Measurements from ENCODE around the gene POLR2A.
A peak's percentile ranks its signal among the peaks of the same experiment; 100 is the strongest.
"Not testable (repeated sequence)": the region's sequence is repeated elsewhere in the genome, so short reads cannot be mapped to it uniquely, and the experiment has no call there.

Gene POLR2A

DNA sequence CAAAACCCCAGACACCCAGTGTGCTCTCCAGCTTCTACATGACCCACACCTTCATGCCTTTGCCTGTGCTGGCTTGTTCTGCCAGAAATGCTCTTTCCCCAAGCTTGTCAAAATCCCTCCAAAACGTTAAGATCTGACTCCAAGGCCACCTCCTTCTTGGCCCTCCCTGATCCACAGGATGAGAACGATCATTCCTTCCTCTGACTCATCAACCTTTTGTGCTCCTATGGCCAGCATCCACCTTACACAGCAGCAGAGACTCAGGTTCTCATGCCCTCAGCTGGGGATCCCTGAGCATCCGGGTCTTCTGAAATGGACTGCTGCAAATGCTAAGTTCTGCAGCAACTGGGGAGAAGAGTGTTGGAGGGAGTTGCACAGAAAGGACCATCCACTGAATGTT, 7.7 kb upstream of the POLR2A start:
- DNase-seq (ENCODE audit: low read depth) = no peak
- TF ChIP-seq, protein P1, sequence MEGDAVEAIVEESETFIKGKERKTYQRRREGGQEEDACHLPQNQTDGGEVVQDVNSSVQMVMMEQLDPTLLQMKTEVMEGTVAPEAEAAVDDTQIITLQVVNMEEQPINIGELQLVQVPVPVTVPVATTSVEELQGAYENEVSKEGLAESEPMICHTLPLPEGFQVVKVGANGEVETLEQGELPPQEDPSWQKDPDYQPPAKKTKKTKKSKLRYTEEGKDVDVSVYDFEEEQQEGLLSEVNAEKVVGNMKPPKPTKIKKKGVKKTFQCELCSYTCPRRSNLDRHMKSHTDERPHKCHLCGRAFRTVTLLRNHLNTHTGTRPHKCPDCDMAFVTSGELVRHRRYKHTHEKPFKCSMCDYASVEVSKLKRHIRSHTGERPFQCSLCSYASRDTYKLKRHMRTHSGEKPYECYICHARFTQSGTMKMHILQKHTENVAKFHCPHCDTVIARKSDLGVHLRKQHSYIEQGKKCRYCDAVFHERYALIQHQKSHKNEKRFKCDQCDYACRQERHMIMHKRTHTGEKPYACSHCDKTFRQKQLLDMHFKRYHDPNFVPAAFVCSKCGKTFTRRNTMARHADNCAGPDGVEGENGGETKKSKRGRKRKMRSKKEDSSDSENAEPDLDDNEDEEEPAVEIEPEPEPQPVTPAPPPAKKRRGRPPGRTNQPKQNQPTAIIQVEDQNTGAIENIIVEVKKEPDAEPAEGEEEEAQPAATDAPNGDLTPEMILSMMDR (conservative IDR thresholded peaks at IDR 0.05; ENCODE audit: low read depth, low read length) = no peak

DNA sequence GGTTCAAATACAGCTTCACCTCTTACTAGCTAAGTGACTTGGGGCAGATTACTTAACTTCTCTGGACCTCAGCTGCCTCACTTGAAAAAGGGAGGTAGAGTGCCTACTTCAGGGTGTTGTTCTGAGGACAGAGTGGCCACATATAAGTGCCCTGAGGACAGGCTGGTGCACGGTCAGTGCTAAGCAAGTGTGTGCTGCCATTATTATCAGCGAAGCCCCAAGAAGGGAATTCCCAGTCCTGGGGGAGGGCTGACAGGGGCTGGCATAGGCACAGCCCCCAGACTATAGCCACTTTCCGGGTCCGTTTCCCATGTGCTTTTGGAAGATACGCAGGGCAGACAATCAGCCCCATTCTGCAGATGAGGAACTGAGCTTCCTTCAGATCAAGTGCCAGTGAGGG, 7.2 kb upstream of the POLR2A start:
- peak overlapping the region; percentile 62 for H3K4me3 ChIP-seq (ENCODE audit: low read length)
- DNase-seq (ENCODE audit: low read depth) = no peak
- TF ChIP-seq, protein P1 (conservative IDR thresholded peaks at IDR 0.05; ENCODE audit: low read depth, low read length) = no peak

More for the DNA sequence above, 7.7 kb upstream of the POLR2A start:
- H3K4me3 ChIP-seq (ENCODE audit: low read length) = no peak overlapping the region

DNA sequence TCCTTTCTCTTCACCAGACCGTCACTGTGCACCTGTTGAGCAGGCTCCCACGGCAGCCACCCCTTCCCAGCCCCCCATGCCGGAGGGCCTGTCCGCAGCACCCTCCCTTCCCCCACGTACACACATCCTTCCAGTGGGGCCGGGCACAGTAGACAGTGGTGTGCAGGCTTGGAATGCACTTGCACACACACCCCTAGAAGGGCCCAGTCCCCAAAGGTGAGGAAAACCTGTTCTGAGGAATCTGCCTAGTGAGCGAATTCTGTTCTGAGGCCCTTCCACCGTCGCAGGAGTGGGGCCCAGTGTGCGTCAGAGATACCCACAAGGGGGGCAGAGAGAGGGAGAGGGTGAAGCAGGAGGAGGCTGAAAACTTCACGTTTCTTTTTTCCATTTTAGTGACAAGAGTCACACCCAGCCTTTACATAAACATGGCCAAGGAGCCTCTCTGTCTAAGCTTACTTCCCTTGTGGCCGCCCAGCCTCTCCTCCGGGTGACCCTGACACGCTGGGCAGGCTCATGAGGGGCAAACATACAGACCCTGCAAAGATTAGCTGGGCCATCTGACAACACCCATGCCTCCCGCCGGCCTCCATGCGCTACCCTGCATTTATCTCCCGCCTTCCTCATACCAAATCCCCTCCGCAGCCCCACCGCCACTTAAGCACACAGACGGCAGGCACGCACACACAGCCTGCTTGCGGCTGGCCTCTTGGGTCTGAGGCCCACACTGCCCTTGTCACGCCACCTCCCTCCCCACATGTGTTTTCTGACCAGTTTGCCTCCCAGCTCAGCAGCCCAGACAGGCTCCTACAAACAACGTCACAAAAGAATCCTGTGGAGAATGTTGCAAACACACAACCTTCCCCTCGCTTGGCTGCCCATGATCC, 6.5 kb upstream of the POLR2A start:
- DNase-seq (ENCODE audit: low read depth) = peak; percentile 90
- TF ChIP-seq, protein P1 (conservative IDR thresholded peaks at IDR 0.05; ENCODE audit: low read depth, low read length) = no peak
- peak overlapping the region; percentile 62 for H3K4me3 ChIP-seq (ENCODE audit: low read length)

DNA sequence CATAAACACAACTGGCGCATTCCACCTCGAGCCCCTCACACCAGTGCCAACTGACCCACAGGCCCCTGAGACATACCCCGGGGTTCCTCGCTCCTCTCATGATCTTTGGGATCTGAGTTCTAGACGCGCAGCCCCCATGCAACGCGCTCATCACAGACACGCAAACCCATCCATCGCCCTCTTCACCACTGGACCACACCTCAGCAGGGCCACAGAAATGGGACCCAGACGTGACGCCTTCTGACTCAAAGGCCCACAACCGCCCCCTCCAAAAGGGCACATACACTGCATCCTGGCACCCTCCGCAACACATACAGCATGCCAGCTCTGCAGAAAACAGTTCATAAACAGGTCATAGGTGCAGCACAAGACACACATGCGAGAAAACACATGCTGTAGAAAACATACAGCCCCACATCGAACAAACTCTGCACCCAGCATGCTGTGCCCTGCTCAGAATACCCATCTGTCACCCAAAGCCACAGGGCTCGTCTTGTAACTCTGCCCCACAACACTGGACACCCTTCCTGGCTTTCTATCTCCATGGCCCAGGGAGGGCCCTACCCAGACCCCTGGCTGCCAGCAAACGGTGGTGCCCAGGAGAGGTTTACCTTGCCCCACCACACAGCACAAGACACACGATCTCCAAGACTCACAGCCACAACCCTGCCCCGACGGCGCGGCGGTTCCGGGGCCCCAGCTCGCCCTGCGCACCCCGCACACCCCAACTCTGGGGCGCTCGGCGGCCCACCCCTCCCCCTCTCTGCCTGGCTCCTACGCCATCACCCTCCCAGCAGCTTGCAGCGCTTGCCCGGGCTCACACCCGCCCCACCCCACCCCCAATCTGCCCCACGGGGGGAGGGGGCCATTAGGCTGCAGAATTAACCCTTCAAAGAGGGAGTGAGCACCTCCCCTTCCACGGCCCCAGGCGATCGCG, 5.6 kb upstream of the POLR2A start:
- DNase-seq (ENCODE audit: low read depth) = no peak
- H3K4me3 ChIP-seq (ENCODE audit: low read length) = peak overlapping the region; percentile 62
- TF ChIP-seq, protein P1 (conservative IDR thresholded peaks at IDR 0.05; ENCODE audit: low read depth, low read length) = no peak

DNA sequence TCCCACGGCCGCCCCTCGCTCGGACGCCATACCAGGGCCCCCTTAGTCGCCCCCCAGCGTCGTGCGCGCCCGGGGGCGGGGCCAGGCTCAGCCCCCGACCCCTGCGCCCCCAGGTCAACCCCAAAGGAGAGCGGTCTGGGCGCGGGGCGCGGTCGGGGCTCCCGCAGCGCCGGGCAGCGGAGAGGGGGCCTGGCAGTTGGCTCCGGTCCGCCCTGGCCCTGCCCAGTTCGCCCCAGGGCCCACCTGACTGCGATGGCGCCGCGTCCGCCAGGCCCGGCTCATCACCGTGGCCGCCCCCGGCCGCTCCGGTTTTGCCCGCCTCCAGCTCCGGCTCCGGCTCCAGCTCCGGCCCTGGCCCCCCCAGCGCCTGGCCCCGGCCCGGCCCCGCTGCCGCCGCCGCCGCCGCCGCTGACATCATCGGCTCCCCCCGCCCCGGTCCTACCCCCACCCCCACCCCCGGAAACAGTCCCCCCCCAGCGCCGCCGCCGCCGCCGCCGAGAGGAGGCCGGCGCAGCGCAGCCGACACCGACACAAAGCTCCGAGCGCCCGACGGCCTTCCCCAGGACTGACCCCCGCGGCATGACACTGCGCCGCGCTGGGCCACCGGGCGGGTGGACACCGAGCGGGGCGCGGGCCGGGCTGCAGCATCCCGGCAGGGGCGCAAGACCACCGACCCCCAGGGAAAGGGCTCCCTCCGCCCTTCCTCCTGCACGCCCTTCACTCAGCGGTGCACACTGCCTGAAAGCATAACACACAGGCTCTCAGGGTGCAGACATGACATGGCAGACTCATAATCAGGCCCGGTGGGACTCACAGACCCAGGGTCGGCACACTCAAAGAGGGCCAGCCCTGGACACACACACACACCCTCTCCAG, 4.7 kb upstream of the POLR2A start, which contains the start of gene ZBTB4:
Gene ZBTB4, minus strand, starts transcription at position 419 of the 876 bp plus-strand sequence. CDS start 12,830 bp downstream, outside the sequence.
- no peak for DNase-seq (ENCODE audit: low read depth)
- peak within 1 kb of the TSS; percentile 62 for H3K4me3 ChIP-seq (ENCODE audit: low read length)
- TF ChIP-seq, protein P1 (conservative IDR thresholded peaks at IDR 0.05; ENCODE audit: low read depth, low read length) = no peak

DNA sequence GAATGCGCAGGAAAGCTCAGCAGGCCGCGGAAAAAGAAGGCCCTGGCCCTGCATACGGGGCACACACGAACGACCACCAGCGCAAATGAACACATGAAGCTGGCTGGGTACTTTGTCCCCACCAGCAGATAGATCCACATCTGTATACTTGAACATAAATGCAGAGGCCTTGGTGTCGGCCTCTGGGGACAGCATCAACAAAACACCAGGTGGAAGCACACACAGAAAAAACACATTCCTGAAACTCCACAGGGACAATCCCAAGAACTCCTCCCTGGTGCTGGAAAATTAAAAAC, 4.1 kb upstream of the POLR2A start:
- TF ChIP-seq, protein P1 (conservative IDR thresholded peaks at IDR 0.05; ENCODE audit: low read depth, low read length) = no peak
- H3K4me3 ChIP-seq (ENCODE audit: low read length) = peak overlapping the region; percentile 52
- no peak for DNase-seq (ENCODE audit: low read depth)

DNA sequence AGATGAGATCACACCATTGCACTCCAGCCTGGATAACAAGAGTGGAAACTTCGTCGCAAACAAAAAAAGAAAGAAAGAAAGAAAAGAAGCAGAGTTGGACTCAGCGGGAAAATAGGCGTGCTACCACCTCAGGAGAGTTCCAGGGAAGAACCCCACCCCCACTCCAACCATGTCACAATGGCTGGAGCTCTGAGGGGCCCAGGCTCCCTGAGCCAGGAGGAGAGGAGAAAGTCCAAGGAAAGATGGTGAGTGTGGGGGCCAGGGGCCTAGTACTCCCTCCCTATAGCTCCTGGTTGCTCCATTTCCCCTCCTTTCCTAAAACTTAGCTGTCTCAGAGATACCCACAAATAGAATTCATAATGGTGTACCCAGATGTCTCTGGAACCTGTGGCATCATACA, 2.9 kb upstream of the POLR2A start, which contains the start of gene SLC35G6:
Gene SLC35G6, plus strand, starts transcription at position 172 of the 400 bp plus-strand sequence. Its CDS starts 71 bp downstream, at position 243.
- not testable (repeated sequence) for H3K4me3 ChIP-seq (ENCODE audit: low read length); DNase-seq (ENCODE audit: low read depth)

DNA sequence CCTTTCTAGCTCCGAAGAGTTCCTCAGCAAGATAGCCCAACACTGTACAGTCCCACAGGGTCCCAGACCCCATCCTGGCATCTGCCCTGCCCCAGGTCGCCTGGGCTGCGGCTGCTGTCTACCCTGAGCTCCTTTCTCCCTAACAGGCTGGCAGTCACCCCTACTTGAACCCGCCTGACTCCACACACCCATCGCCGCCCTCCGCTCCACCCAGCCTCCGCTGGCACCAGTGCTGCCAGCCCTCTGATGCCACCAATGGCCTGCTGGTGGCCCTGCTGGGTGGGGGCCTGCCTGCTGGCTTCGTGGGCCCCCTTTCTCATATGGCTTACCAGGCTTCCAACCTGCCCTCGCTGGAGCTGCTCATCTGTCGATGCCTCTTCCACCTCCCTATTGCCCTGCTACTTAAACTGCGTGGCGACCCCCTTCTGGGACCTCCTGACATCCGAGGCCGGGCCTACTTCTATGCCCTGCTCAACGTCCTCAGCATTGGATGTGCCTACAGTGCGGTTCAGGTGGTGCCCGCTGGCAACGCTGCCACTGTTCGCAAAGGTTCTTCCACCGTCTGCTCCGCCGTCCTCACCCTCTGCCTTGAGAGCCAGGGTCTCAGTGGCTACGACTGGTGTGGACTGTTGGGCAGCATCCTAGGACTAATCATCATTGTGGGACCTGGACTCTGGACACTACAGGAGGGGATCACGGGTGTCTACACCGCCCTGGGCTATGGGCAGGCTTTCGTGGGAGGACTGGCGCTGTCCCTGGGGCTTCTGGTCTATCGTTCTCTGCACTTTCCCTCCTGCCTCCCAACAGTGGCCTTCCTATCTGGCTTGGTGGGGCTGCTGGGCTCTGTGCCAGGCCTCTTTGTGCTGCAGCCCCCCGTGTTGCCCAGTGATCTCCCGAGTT, 2.1 kb upstream of the POLR2A start:
- not testable (repeated sequence) for H3K4me3 ChIP-seq (ENCODE audit: low read length)

DNA sequence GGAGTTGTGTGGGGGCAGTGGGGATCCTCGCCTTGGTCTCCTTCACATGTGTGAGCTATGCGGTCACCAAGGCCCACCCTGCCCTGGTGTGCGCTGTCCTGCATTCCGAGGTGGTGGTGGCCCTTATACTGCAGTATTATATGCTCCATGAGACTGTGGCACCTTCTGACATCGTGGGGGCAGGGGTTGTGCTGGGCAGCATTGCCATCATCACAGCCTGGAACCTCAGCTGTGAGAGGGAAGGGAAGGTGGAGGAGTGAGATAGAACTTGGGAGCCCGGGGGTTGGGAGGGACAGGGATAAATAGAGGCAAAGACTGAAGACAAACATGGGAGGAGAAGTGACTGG, 1.5 kb upstream of the POLR2A start:
- not testable (repeated sequence) for DNase-seq (ENCODE audit: low read depth)
- peak overlapping the region; percentile 82 for H3K4me3 ChIP-seq (ENCODE audit: low read length)

More for the DNA sequence above, 2.1 kb upstream of the POLR2A start:
- DNase-seq (ENCODE audit: low read depth) = not testable (repeated sequence)
